ENCODE measurements around the gene RARB.

RARB gene

DNA sequence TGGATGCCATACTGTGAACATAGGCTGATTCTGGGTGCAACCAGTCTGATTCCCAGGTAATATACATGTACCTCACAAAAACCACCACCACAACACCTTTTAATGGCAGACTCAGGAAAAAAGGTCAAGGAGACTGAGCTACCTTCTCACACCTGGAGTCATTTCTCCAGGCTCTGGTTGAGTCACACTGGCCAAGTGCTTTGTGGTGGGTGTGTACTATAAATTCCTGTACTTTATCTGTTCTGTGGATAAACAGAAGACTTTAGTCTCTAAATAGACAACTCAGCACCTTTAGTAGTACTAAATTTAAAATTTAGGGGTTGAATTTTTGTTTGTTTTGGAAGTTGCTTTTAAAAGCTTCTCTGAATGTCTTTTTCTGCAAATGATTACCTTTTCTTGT lies 190.0 kb downstream of the RARB start:
- POLR2A ChIA-PET, result no interaction called here
- CTCF ChIA-PET, result interaction anchor here (1.2 to 1.6 kb wide), 3 partner anchors 8 to 30 kb away, joined by 3 to 5 read pairs (median 4); no protein-coding TSS in a partner anchor
- DNase-seq (ENCODE audit: extremely low spot score), result no peak
- TF ChIP-seq, protein P1, sequence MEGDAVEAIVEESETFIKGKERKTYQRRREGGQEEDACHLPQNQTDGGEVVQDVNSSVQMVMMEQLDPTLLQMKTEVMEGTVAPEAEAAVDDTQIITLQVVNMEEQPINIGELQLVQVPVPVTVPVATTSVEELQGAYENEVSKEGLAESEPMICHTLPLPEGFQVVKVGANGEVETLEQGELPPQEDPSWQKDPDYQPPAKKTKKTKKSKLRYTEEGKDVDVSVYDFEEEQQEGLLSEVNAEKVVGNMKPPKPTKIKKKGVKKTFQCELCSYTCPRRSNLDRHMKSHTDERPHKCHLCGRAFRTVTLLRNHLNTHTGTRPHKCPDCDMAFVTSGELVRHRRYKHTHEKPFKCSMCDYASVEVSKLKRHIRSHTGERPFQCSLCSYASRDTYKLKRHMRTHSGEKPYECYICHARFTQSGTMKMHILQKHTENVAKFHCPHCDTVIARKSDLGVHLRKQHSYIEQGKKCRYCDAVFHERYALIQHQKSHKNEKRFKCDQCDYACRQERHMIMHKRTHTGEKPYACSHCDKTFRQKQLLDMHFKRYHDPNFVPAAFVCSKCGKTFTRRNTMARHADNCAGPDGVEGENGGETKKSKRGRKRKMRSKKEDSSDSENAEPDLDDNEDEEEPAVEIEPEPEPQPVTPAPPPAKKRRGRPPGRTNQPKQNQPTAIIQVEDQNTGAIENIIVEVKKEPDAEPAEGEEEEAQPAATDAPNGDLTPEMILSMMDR (IDR thresholded peaks at IDR 0.05; ENCODE audit: control extremely low read depth, extremely low read depth, low read depth, missing control alignments), result no peak

DNA sequence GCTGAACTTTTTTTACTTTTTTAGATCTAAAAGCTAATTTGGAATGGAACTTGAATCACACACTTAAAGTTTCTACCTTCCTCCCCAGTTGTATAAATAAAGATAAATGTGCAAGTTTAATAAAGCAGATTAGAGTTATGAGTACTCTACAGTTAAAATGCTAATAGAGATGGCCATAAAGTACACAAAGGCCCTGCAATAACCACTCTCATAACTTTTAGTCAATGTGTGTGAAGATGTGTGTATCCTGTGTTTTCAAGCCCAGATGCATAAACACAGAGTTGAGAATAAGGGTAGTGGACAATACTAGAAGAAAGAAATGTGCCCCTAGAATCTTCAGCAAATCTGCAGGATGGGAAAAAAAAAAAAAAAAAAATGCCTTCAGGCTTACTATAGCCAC lies 191.3 kb downstream of the RARB start:
- ChIA-PET POLR2A (no interaction called here), CTCF (no interaction called here)
- DNase-seq (ENCODE audit: extremely low spot score), result no peak
- TF ChIP-seq, protein P1 (IDR thresholded peaks at IDR 0.05; ENCODE audit: control extremely low read depth, extremely low read depth, low read depth, missing control alignments), result no peak

DNA sequence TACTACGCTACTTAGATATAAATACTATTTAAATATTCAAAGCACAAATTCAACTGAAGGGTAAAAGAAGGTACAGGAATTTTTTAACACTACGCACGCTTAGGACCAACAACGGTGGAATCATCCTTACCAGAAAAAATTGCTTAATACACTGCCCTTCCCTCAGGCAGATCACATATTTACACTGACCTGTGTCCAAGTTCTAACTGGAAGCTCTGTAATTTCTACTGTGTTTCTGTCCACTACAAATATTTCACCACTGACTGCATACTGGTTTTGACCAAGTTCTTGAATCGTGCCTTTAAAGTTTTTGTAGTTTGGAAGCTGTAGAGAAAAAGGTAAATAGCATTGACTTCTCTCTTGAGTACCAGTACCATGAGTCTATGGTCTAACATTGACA lies 192.4 kb downstream of the RARB start:
- TF ChIP-seq, protein P1 (IDR thresholded peaks at IDR 0.05; ENCODE audit: control extremely low read depth, extremely low read depth, low read depth, missing control alignments), result no peak
- CTCF ChIA-PET, result interaction anchor here (0.8 to 2.2 kb wide), 3 partner anchors 11 to 26 kb away, joined by 3 to 6 read pairs (median 3); no protein-coding TSS in a partner anchor
- POLR2A ChIA-PET, result no interaction called here
- no peak for DNase-seq (ENCODE audit: extremely low spot score)

DNA sequence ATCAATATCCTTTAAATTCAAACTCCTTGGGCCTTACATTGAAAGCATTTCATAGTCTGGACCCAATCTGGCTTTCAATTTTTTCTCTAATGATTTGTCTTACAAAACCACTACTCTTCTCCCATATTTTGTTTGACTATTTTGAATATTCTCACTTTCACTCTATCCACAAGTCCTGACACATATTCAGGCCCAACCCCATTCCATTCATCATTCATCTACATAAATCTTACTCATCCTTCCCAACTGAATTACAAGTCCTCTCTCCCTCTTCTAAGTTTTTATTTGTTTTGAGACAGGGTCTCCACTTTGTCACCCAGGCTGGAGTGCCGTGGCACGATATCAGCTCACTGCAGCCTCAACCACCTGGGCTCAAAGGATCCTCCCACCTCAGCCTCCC lies 193.0 kb downstream of the RARB start:
- no peak for DNase-seq (ENCODE audit: extremely low spot score)
- CTCF ChIA-PET, result interaction anchor here (1.1 to 2.2 kb wide), 2 partner anchors 10 to 13 kb away, joined by 3 to 6 read pairs; no protein-coding TSS in a partner anchor
- TF ChIP-seq, protein P1 (IDR thresholded peaks at IDR 0.05; ENCODE audit: control extremely low read depth, extremely low read depth, low read depth, missing control alignments), result no peak
- POLR2A ChIA-PET, result no interaction called here

DNA sequence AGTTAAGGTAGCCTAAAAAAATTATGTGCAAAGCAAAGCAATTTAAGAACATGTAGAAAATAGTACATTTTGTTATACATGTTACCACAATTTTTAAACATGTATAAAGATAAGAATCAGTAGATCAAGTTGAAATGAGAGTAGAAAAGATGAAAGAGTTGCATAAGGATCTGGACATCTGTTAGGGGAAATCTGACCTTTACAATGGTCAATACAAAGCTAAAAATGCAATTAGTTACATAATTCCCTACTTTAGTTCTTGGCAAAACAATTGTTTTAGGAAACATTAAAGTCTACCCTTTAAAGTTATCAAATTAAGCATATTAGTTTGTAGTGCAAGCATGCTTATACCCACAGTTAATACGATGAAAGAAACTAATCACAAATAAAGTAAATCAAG lies 203.9 kb downstream of the RARB start:
- ChIA-PET CTCF (interaction anchor here (2.0 to 3.4 kb wide), 2 partner anchors 11 to 16 kb away, joined by 6 to 16 read pairs; no protein-coding TSS in a partner anchor), POLR2A (no interaction called here)
- TF ChIP-seq, protein P1 (IDR thresholded peaks at IDR 0.05; ENCODE audit: control extremely low read depth, extremely low read depth, low read depth, missing control alignments), result no peak
- DNase-seq (ENCODE audit: extremely low spot score), result no peak

DNA sequence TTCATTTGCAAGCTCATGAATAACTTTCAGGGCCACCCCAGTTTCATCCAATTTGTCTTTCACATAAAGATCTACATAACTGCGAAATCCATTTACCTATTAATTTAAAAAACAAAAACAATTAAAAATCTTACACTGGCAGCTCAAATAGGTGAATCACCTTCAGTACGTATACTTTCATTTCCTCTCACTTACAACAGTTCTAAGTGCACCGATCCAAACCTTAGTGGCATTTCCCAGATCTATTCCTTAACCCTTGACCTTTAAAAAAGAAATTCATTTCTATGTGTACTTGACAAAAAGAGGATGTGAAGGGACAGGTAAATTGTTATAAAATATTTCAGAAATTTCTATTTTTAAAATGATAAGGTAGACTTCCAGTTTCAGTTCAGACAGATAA lies 205.9 kb downstream of the RARB start:
- TF ChIP-seq, protein P1 (IDR thresholded peaks at IDR 0.05; ENCODE audit: control extremely low read depth, extremely low read depth, low read depth, missing control alignments), result no peak
- ChIA-PET CTCF (interaction anchor here (1.0 to 3.4 kb wide), 5 partner anchors 13 to 32 kb away, joined by 3 to 16 read pairs (median 4); no protein-coding TSS in a partner anchor), POLR2A (no interaction called here)
- DNase-seq (ENCODE audit: extremely low spot score), result no peak

Measured in GM10248 (cell line).